Progenitor cell of endocrine pancreas (in vitro differentiated cells): Measurements from ENCODE around the gene ATOH1. TPM values are rescaled to one million over a fixed set of nuclear protein-coding genes. Genes with fewer than 3 reads are reported as not detected.

Experiments
- DNase-seq: peaks from one replicate; pipeline ENCODE4 v3.0.0; 2021; ENCODE audit warnings: low spot score; ENCODE audit not compliant: unreplicated experiment
- H3K27ac Mint-ChIP-seq: 2 replicates; pipeline ENCODE4 v1.8.0; 2021; ENCODE audit warnings: mild to moderate bottlenecking, moderate library complexity, mixed read lengths
- H3K27me3 Mint-ChIP-seq: 2 replicates; pipeline ENCODE4 v1.8.0; 2021; ENCODE audit warnings: mixed read lengths
- H3K36me3 Mint-ChIP-seq: 2 replicates; pipeline ENCODE4 v1.8.0; 2022; ENCODE audit warnings: mixed read lengths; ENCODE audit not compliant: insufficient read depth
- H3K4me1 Mint-ChIP-seq: 2 replicates; pipeline ENCODE4 v1.8.0; 2021; ENCODE audit warnings: low read depth, mixed read lengths
- H3K4me3 Mint-ChIP-seq: 2 replicates; pipeline ENCODE4 v1.8.0; 2021; ENCODE audit warnings: low read depth, mild to moderate bottlenecking, moderate library complexity, mixed read lengths
- H3K9me3 Mint-ChIP-seq: 2 replicates; pipeline ENCODE4 v1.8.0; 2021; ENCODE audit warnings: low read depth, mixed read lengths
- CTCF ChIP-seq: fragments of 200-600 bp; sonication (generic); IDR thresholded peaks from one replicate; pipeline ENCODE4 v1.5.0; 2021; ENCODE audit warnings: antibody characterized with exemption, mild to moderate bottlenecking; ENCODE audit not compliant: unreplicated experiment
- total RNA-seq: library from RNA; stranded (reverse); gene quantifications from 2 replicates; pipeline ENCODE4 v1.2.1, GENCODE V29; 2021

Gene ATOH1
- total RNA-seq, 1 donor from 2014 or later = not detected

DNA sequence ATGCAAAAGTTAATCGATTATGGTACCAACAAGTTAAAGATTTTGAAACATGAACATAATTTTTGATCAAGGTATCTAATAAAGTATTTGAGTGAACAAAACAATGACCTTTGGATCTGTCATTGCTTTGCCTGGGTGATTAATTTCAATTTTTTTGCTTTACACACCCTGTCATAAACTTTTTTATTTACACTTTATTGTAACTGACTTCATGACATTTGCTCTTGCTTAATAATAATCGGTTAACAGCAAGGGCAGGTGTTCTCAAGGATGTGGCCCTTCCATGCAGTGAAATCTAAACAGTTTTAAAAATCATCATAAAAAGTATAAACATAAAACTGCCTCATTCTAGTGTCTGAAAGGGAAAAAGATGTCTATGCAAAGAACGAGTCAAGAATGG, 24.1 kb downstream of the ATOH1 start:
- H3K27me3 Mint-ChIP-seq = no peaks in the 10 kb centered on the region
- peaks cover 3% of the 10 kb centered on the region for H3K4me1 Mint-ChIP-seq
- H3K4me3 Mint-ChIP-seq = no peak overlapping the region
- H3K27ac Mint-ChIP-seq = no peak overlapping the region
- no peaks in the 10 kb centered on the region for H3K9me3 Mint-ChIP-seq
- no peak for DNase-seq
- H3K36me3 Mint-ChIP-seq = no peaks in the 10 kb centered on the region
- no peak for TF ChIP-seq CTCF

GRCh38 chr4:93855926-93856325, 27.4 kb downstream of the ATOH1 start:
- Mint-ChIP-seq H3K4me1 (no peaks in the 10 kb centered on the region), H3K4me3 (no peak overlapping the region), H3K36me3 (peaks cover 2% of the 10 kb centered on the region), H3K9me3 (peaks cover 3% of the 10 kb centered on the region), H3K27me3 (no peaks in the 10 kb centered on the region), H3K27ac (no peak overlapping the region)
- TF ChIP-seq CTCF = no peak
- DNase-seq = no peak

DNA sequence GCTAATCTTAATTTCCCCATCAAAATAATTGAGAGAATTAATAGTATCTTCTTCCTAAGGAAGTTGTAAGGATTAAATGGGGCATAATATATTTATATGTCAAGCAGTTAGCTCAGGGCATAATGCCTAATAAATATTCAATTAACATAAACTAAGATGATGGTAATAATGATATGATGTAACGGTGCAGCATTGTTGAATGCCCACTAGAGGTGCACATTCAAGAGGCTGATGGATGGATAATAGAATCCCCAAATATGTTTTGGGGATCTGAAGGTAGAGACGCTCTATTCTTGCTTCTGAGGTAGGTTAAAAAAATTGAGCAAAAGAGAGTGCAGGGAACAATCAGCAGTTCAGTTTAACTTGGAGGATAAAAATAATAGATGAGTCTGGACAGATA, 37.1 kb downstream of the ATOH1 start:
- peaks cover 3% of the 10 kb centered on the region for H3K27me3 Mint-ChIP-seq
- no peak overlapping the region for H3K4me3 Mint-ChIP-seq
- TF ChIP-seq CTCF = peak; percentile 33
- peaks cover 2% of the 10 kb centered on the region for H3K4me1 Mint-ChIP-seq
- H3K9me3 Mint-ChIP-seq = peaks cover 3% of the 10 kb centered on the region
- H3K27ac Mint-ChIP-seq = no peak overlapping the region
- DNase-seq = no peak
- peaks cover under 1% of the 10 kb centered on the region for H3K36me3 Mint-ChIP-seq

DNA sequence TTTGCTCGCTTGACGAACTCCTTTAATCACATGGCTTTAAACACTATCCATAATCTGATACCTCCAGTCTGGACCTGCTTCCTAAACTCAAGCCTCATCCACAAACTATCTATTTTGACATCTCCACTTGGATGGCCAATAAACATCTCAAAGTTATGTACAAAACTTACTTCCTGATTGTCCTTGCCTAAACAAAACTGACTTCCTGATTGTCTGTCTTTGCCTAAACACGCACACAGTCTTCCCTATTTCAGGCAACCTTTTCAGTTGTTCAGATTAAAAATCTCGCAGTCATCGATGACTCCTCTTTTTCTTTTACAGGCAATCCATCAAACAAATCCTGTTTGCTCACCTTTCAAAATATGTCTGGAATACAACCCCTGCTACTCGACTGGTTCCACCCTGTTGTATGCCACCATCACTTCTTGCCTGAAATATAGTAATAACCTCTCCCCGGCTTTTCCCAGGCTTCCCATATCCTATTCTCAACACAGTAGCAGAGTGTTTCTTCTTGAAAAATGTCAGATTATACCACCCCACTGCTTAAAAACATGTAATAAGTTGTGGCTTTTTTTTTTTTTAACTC, 39.0 kb downstream of the ATOH1 start:
- H3K9me3 Mint-ChIP-seq = no peaks in the 10 kb centered on the region
- peaks cover 3% of the 10 kb centered on the region for H3K27me3 Mint-ChIP-seq
- peaks cover 2% of the 10 kb centered on the region for H3K4me1 Mint-ChIP-seq
- H3K27ac Mint-ChIP-seq = no peak overlapping the region
- H3K36me3 Mint-ChIP-seq = no peaks in the 10 kb centered on the region
- TF ChIP-seq CTCF = no peak
- DNase-seq = no peak
- H3K4me3 Mint-ChIP-seq = no peak overlapping the region

DNA sequence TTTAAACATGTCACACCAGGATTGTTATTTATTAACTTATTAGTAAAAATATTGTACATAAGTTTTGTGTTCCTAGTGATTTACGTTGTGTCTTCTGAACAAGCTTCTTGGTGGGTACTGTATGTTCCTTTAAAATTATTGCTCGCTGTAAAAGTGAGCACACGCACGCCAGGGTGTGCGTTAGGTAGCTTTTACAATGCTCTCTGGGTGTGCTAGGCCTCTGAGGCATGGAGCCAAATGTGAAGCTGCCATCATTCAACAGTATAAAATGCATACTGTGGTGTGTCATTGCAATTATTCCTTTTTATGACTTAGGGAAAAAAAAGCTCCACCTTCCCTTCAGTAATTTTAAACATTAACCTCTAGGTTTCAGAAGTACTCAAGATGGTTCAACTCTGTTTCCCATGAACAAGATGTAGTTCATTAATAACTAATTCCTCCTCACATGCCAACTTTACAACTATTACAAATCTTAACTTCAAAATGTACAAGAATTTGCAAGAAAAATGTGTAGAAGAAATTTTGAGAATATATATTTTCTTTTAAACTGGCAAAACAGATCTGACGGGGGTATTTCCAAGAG, 42.4 kb downstream of the ATOH1 start:
- Mint-ChIP-seq H3K27ac (no peak overlapping the region), H3K36me3 (no peaks in the 10 kb centered on the region), H3K9me3 (no peaks in the 10 kb centered on the region), H3K4me3 (no peak overlapping the region), H3K27me3 (peaks cover 9% of the 10 kb centered on the region), H3K4me1 (peaks cover 10% of the 10 kb centered on the region)
- TF ChIP-seq CTCF = no peak
- no peak for DNase-seq
